ENCODE data around the gene OARD1. TPM values are rescaled to one million over a fixed set of nuclear protein-coding genes. Genes with fewer than 3 reads are reported as not detected.

The OARD1 gene
- total RNA-seq, 1 donor from 2014 or later = 20.5 TPM

DNA sequence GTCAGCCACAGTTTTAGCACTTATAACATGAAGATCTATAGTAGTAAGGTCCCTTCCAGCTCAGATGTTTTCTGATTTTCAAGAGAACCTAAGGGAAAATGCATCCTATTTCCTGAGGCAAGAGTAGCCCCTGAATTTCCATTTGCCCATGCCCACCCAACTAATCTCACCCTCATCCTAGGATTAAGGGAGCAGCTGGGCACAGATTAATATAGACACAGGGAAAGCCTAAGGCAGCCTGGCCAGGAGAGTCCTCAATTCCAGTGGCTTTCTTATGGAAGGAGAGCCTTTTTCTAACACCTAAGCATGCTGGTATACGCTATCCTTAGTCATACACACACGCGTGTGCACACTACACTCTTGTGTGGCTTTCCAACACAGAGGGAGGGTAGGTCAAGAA, 17.6 kb downstream of the OARD1 start:
- intact Hi-C loops (cut with DNase I) = no loop called here

DNA sequence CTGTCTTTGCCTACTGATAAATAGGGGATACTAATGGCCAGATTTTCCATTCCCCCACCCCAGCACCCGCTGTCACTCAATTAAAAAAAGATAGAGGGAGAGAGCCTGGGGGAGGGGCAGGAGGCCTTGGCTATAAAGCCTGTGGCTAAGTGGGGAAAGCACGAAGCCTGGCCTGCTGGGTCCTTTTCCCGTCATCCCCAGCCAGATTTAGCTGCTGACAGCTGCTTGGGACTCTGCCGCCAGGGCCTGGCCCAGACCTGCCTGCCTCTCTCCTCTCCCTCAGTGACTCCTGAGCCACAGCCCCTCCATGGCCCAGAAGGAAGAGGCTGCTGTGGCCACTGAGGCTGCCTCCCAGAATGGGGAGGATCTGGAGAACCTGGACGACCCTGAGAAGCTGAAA, 19.1 kb downstream of the OARD1 start, which contains the start of gene APOBEC2:
APOBEC2 (plus strand) TSS at position 162 of the 400 bp plus-strand sequence; CDS start at position 308, 146 bp downstream.
- peak; percentile 82 for DNase-seq (ENCODE audit: missing footprints)
- intact Hi-C loops (cut with DNase I) = no loop called here
- peak; percentile 90 for ATAC-seq

More for the DNA sequence above, 17.6 kb downstream of the OARD1 start:
- ATAC-seq = no peak
- DNase-seq (ENCODE audit: missing footprints) = no peak

DNA sequence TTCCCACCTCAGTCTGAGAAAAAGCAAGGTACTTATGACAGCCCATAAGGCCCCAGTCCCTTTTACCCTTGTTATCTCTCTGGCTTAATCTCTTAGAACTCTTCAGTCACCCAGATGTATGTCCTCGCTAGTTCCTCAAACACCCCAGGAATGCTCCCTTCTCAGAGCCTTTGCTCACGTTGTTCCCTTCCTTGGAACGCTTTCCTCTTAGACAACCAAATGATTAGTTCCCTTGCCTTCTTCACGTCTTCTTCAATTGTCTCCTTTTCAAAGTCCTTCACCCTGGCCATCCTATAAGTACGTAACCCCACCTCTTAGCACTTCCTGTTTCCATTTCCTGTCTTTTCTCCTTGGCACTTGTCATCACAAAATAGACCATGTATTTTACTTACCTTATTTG, 20.3 kb downstream of the OARD1 start:
- ATAC-seq = no peak
- no peak for DNase-seq (ENCODE audit: missing footprints)
- intact Hi-C loops (cut with DNase I) = no loop called here

DNA sequence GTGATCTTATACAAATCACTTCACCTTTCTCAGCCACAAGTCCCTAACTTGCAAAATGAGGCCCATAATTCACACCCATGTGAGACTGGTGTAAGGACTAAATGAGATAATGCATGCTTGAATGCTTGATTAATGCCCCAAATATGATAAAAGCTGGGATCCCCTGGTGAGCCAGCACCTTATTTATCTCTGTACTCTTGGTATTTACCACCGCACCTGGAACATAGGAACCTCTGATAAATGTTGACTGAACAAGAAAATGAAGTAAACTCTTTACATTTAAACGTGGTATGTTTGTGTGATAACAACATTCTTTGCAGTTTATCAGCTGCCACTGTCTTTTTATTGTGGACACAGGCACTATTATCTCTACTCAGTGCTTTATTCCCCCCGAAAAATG, 21.6 kb downstream of the OARD1 start:
- DNase-seq (ENCODE audit: missing footprints) = no peak
- no peak for ATAC-seq
- intact Hi-C loops (cut with DNase I) = no loop called here

DNA sequence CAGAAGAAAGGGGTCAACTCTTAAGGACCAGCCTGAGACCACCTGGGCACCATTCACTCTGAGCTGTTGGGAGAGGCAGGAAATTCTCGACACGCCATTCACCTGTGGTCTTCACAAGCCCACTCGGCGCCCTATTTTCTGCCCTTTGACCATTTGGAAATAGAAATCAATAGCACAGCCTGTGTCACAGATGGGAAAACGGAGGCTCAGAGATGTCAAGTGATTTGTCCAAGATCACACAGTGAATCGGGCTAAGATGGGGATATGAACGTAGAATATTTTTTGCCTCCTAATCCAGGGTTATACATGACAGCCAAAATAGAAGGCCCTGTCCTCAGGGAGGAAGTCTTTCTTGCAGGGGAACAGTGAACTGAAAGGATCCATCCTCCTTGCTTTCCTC, 22.2 kb downstream of the OARD1 start:
- ATAC-seq (no peak), DNase-seq (ENCODE audit: missing footprints) (no peak)
- intact Hi-C loops (cut with DNase I) = no loop called here

DNA sequence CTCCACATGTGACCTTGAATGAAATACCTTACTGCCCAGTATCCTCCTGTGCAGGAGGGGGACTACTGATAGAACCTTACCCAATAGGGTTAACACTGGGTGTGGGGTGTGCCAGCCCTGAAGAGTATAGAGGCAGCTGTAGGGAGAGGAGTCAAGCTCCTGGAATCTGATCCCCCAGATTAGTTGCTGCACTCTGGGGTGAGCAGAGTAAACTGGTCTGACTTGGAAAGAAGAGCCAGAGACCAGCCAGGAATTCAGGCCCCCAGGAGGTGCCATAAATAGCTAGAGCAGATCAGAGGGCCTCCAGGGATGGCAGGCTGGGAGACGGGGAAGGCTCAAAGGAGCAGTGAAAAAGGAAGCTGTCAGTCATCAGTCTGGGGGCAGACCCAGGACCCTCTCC, 22.6 kb downstream of the OARD1 start:
- intact Hi-C loops (cut with DNase I) = no loop called here
- ATAC-seq = peak; percentile 24
- DNase-seq (ENCODE audit: missing footprints) = no peak

DNA sequence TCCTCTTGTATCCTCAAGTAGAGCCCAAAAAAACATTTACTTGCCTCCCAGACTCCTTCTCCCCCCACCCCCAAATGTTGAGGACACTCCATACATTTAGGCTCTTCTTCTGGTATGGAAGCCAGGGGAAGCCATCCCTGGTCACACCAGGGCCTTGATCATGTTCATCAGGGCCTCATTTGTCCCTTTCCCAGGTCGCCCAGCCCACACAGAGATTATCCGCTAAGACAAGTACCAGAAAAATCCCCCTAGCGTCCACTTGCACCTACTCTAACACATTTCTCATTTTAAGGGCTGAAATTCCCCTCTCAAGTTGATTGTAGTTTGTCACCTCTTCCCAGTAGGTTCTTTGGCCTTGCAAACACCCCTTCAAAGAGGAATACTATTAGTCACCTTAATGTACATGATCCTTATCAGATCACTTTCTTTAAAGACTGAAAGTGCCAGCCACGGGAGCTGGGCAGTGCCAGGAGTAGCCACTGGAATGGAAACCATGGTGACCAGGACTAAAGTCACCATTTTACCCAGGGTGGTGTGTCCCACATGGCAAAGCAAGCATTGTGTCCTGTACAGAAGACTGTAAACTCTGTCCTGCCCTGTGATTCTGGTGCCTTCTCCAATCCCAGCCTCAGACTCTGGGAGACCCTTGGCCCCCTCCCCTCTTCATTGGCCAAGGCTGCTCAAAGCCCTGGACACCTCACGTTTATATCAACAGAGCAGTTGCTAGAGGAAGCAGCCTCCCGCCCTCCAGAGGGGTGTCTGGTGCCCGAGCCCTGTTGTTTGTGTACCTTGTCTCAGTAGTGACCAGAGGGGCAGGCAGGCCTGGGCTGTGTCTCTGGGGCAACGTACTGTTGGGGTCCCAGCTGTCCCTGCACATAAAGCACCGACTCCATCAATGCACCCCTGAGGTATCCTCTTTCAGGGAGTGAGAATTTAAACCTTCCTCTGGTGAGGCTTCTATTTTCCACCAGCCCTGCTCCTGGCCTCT, 24.1 kb downstream of the OARD1 start:
- intact Hi-C loops (cut with DNase I) = no loop called here
- no peak for ATAC-seq

DNA sequence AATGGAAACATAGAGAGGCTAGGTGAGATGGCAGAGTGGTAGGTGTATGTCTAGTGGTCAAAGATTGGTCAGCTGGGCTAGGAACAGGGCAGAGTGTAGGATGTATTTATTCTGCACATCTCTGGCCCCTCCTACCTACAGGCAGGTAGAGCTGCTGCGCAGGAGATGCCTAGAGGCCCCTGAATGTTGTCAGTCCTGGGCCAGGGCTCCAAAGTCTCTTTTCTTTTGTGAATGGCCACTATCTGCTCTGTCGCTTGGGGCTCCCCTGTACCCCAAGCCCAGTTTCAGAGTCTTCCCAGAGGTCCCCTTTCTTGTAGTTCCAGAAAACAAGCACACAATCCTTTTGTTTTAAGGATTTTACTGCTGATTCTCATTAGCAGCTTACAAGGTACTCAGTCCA, 24.9 kb downstream of the OARD1 start:
- intact Hi-C loops (cut with DNase I) = no loop called here
- ATAC-seq = no peak
- DNase-seq (ENCODE audit: missing footprints) = no peak

More for the DNA sequence above, 24.1 kb downstream of the OARD1 start:
- DNase-seq (ENCODE audit: missing footprints) = no peak

DNA sequence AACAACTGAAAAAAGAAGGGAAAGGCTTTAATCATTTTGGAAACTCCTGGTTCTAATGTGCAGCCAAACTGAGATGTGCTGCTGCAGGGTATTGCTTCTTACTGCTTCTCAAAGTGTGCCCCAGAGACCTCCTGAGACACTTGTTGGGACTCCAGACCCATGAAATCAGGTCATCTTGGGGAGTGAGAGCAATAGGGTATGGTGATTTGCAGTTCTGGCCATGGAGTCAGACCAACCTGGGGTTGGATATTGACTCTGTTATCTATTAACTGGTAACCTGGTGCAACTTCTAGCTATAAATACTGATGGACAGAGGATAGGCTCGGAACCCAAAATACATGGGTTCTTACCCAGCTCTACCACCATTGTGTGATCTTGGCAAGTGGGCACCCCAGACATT, 26.1 kb downstream of the OARD1 start:
- no peak for DNase-seq (ENCODE audit: missing footprints)
- no peak for ATAC-seq
- intact Hi-C loops (cut with DNase I) = no loop called here

DNA sequence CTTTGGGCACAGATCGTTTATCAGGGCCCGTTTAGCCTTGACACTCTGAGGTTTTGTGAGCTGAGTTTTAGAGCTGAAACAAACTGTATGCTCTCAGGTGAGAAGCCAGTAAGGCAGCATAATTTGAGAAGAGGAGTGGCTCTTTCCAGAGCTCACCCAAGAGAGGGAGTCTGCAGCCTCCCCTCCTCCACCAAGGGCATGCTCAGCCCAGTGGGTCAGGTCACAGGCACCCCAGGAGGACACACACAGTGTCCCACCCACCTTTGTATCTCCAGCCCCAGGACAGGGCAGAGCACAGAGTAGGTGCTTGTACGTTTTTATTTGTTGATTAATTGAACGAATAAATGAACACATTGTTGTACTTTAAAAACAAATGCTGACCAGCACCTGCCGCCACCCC, 26.5 kb downstream of the OARD1 start:
- intact Hi-C loops (cut with DNase I) = no loop called here
- DNase-seq (ENCODE audit: missing footprints) = no peak
- no peak for ATAC-seq

DNA sequence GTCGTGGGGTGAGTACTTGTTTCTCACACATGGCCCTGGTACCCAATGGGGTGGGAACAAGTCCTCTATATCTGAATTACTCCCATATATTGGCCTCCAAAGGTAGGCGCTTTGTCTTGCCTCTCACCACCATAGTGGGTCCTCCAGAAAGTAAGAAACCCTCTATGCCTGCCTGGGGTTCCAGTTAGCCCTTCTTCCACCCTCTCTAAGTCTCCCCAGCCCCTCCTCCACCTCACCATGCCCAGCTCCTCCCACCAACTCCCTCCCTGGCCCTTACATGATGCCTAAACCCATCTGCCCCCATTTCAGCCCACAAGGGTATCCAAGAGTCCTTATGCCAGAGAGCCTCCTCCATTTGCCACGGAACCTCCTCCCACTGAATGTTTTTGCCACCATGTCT, 29.0 kb downstream of the OARD1 start:
- intact Hi-C loops (cut with DNase I) = no loop called here
- DNase-seq (ENCODE audit: missing footprints) (no peak), ATAC-seq (no peak)

DNA sequence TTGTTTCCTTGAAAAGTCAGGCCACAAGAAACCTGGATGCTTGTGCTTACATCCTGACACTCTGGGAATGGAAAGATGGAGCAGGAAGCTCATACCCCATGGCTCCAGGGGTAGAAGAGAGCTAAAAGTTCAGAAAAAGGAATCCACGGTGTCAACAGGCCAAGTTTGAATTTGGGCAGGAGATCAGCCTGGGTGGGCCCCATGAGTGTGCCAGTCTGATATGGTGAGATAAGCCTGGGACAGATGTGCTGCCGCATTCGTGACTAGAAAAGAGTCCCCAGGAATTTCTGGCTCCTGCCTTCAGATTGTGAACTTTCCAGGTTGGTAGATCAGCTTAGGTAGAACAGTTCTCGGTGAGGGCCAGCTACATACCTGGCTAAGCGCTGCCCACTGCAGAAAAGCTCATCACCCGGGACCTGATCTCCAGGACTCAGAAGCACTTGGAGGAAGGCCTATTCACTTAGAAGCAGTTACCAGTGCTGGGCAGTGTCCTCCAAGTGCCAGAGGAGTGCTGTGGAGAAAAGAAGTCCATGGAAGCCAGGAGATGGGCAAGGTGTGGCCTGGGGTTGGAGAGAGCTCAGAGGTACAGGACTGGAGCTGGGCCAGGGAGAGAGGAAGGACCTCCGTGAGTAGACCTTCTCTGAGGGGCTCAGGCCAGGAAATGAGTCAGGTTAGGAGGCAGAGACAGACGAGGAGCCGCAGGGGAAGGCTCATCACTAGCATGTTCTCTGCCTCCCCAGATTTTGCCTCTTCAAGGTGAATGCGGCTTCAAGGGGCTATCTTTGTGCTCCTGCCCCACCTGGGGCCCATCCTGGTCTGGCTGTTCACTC, 29.7 kb downstream of the OARD1 start, which contains the start of gene TSPO2:
TSPO2 (plus strand) TSS at position 242 of the 830 bp plus-strand sequence; CDS start at position 761, 519 bp downstream.
- ATAC-seq = no peak
- DNase-seq (ENCODE audit: missing footprints) = no peak
- intact Hi-C loops (cut with DNase I) = no loop called here

DNA sequence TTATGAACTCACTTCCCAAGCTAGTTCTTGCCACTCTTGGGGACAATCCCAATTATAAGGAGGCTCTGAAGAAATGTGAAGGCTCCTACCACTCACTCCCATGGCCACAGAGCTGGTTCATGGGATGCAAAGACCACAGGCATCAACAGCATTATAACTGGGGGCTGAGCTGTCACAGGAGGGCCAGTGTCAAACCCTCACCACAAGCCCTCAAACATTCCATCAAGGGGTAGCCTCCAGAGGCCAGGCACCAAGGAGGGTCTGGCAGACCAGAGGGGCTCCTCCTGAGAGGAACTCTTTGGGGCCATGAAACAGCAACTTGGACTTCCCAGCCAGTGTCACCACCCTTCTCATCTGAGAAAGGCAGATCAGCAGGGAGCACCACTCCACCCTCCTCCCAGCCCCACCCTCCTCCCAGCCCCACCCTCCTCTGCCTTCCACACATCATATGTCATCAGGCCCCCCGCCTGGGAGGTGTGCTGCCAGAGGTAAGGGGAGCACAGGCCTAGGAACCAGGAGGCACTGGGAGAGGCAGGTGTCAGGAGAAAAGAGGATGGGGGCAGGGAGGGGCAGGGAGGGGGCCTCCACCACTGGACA, 31.1 kb downstream of the OARD1 start:
- intact Hi-C loops (cut with DNase I) = no loop called here
- ATAC-seq = no peak
- DNase-seq (ENCODE audit: missing footprints) = no peak

DNA sequence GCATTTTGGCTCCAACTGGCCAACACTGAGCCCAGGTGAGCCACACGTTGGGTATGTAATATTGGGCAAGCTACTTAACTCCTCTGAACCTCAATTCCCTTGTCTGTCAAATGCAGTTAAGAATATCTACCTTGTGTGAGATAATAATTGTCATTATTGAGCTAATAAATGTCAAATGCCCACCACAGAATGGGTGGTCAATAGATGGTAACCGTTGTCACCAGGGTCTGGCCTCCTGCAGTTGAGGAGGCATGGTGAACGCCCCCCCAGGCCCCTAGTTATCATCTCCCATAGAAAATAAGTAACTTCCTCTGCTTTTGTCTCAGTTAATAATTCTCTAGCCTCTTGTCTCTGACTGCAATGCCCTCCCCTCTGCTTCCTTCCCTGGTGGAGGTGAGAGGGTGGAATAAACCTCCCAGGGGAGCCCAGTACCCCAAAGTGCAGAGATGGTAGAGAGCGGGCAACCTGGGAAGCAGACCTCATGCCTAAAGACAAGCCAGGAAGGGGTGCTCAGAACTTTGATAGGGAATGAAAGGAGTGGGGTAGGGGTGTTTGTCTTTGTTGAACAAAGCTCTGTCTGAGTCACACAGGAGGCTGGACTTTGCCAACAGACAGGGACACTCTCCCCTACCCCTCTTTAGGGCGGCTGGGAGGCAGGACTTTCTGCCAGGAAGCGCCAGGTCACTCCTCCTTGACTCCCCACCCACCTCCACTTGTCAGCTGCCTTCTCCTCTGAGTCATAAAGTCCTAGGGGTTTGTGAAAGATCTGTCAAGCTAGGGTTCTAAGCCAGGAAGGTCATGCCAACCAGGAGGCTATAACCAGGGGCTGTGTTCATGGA, 31.8 kb downstream of the OARD1 start:
- intact Hi-C loops (cut with DNase I) = no loop called here
- DNase-seq (ENCODE audit: missing footprints) = no peak
- ATAC-seq = no peak

DNA sequence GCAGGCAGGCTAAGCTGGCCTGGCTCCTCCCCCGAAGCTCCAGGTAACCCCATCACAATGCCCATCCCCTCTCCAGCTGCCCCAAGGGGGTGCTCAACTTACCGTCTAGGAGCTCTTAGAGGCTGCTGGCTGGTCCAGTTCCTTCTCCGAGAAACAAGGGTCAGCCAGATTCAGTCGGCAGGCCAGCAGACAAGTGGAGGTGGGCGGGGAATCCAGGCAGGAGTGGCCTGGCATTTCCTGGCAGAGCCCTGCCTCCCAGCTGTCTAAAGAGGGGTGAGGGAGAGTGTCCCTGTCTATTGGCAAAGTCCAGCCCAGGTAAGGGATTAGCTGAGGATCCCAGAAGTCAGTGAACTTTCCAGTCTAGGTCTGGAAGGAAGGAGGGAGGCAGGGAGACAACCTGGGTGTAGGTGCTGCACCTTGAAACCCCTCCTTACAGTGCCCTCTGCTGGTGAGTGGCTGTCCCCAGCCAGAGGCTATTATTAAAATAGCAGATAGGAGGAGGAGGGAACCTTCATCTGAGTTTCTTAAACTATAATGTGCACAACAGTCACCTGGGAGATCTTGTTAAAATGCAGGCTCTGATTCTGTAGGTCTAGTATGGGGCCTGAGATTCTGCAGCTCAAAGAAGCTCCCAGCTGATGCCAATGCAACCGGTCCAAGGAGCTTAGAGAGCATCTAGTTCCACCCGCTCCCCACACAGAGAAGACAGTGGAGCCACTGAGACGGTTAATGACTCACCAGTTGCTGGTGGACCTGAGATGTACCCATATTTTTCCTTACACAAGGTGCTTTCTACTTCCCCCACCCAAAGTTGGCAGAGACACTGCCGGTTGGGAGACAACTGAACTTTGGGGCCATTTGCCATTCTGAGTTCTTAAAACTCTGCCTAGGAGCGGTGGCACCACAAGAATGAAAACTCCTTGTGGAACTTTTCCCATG, 32.8 kb downstream of the OARD1 start, which contains the start of gene UNC5CL:
UNC5CL (minus strand) TSS at position 162 of the 939 bp plus-strand sequence. CDS start 4,147 bp downstream, outside the sequence.
- peak; percentile 56 for ATAC-seq
- DNase-seq (ENCODE audit: missing footprints) = no peak

DNA sequence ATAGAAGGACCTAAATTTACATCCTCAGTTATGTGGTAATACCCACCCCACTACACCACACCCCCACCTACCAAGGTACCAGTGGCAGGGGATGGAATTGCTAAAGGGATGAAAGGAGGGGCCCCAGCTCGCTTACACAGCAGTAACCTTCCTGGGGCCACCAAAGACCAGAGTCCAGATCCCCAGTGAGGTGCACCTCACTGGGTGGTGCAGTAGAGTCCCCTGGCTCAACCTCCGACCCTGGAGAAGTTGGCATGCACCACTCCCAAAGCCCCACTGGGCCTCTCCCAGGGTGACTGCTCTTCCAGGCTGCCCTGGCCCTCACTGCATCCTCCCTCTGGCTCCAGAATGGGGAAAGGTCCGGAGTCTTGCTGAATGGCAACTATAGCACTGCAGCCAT, 34.0 kb downstream of the OARD1 start:
- ATAC-seq (no peak), DNase-seq (ENCODE audit: missing footprints) (no peak)
- intact Hi-C loops (cut with DNase I) = no loop called here

More for the DNA sequence above, 32.8 kb downstream of the OARD1 start, which contains the start of gene UNC5CL:
- intact Hi-C loops (cut with DNase I) = no loop called here
